NCI-H2196 (cell line): ENCODE results near the gene DICER1.

ENCODE experiments used
- DNase-seq: peaks from one replicate; lab custom pipeline; 2025; ENCODE audit not compliant: unreplicated experiment; lab: John Stamatoyannopoulos, UW

Gene DICER1

DNA sequence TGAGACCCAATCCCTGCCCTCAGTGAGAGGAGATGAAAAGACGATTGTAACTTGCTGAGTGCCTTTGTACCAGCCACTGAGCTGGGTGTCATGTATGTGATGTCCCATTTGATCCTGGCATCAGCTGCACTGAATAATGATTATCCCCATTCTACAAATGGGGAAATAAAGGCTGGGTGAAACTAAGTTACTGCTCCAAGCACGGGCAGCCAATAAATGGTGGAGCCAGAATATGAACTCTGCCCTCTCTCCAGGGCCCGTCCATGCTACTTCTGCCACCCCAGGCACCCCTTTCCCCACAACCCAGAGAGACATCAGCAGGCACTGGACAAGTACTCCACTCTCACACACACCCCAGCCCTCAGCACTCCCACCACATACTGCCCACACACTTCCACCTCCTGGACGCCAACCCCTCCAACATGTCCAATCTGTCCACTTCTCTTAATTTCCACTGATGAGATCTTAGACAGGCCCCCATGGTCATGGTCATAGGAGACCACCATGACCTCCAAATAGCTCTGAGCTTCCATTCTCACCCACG, 115.8 kb downstream of the DICER1 start:
- DNase-seq, result no peak

DNA sequence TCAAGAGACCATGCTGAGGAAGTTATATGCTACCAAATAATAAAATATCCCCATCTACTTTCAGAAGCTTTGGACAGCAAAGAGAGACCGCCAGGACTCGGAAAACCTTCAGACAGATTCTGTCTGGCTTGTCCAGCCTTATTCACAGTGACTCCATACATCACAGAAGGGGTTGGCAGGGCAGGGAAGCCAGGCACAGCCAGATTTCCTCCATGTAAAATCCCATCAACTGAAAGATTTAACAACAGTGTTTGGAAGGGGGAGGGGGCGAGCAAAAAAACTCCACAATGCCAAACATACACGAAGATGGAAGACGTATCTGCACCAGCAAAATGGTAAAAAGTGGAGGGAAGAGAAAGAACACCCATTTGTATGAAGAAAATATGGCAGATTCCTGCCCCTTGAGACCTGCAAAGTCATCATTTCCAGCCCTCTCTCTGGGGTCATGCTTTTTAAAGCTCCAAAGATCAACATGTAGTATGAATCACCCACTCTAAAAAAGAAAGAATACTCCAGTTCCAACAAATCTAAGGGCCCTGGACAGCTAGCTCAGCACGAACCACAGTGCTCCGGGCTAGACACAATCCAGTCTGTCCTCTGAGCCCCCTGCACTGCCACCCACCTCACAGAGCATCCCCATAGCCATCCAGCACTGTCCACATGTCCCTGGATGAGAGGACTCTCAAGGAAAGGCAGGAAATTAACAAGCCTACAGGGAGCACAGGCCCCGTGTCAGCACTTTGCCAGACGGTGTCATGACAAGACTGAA, 116.4 kb downstream of the DICER1 start:
- no peak for DNase-seq

DNA sequence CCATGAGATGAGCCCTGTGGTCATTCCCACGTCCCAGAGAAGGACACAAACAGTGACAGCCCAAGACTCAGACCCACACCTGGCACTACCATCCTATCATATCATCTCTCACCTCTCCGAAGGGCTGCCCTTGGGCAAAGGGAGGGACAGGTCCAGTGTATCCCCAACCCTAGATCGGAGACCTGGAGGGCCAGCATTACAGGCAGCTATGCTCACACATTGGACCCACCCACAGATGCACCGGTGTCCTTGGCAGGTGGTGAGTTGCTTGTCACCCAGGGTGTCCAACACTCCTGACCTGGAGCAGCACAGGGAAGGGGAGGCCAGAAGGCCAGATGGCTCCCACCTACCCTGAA, 117.4 kb downstream of the DICER1 start:
- no peak for DNase-seq

DNA sequence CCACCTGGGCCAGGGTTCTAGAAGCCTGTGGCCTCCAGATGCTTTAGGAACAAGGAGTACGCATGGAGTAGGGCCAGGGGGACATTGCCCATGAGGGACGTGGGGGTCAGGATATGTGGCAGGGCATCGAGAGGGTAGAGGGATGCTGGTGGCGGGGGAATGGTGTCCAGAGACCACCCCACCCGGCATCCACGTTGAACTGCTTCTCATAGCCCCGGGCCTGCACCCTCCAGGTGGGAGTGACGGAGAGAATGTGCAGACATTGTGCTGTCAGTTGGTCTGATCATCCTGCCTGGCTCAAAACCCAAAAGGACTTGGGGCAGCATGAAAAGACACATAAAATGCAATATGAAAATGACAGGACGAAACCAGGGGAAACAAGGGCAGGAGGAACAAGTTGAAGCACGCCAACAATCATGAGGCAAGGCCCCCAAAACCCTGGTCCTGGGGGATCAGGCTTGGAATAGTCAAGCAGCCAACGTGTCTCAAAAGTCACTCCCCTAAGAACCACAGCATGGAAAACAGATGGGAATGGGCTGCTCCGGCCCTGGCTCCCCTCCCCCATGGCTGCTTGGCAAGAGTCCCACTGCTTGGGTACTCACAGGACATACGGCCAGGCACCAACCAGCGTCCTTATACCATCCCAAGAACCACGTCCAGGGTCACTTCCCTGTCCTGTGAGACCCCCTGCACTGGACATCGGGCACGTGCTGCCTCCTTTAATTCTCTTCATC, 117.9 kb downstream of the DICER1 start:
- no peak for DNase-seq

DNA sequence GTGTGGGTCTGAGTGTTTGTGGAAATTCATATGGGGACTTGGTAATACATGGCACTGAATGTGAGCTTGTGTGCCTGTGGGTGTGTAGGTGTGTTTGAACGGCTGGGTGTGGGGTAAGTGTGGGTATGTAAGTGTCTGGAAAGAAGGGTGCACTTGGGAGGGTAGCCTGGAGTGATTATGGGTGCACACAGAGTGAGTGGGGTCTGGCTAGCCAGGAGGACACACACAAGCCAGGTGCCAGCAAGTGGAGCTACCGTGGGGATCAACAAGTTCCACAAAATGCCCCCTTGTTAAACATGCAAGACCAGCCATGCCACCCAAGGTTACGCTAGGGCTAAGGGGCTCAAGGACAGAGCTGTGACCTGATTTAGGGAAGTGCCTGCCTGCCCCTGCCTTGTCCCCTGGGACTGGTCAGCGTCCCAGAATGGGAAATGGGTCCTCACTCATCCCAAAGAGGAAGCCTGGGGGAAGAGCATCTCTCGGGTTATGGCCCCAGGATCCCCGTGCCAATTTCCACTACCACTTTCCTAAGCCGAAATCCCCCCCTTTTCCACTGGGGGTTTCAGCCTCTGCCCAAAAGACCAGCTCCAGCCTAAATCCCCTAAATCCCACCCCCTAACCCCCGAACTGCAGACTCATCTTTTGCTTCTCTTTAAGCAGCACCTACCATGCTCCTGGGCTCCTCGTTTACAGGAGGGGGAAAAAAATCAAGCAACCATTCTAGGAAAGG, 118.6 kb downstream of the DICER1 start:
- no peak for DNase-seq

DNA sequence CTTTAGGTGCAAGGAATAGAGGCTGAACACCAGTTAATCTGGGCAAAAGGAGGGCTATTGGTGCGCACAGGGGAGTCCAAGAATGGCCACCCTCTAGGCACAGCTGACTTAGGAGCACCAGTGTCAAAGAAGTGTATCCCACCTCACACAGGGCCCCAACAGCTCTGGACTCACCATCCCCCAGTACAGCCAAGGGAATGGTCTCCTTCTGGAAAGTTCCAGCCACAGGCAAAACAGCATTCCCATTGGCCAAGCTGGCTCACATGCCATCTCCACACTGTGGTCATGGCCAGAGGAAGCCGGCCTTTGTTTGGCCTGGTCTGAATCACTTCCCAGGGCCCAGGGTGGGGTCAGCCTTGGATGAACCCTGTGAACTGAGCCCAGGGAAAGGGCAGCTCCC, 120.1 kb downstream of the DICER1 start:
- DNase-seq, result no peak
